ENCODE results near the gene FUT3.
"Not testable (repeated sequence)": the region's sequence is repeated elsewhere in the genome, so short reads cannot be mapped to it uniquely, and the experiment has no call there.

Gene FUT3

GRCh38 chr19:5851302-5851701 is at the start of gene FUT3:
FUT3 (minus strand) TSS chr19:5851449.
- no peak for DNase-seq (ENCODE audit: low spot score)

- no peak for DNase-seq (ENCODE audit: low spot score)
Observed at GRCh38 chr19:5900976-5901375, 49.7 kb upstream of the FUT3 start.

GRCh38 chr19:5899728-5900526 is 48.7 kb upstream of the FUT3 start:
- DNase-seq (ENCODE audit: low spot score): no peak

- DNase-seq (ENCODE audit: low spot score): no peak
Observed at GRCh38 chr19:5897189-5897969, 46.1 kb upstream of the FUT3 start.

- DNase-seq (ENCODE audit: low spot score): no peak
Observed at GRCh38 chr19:5896365-5897076, 45.3 kb upstream of the FUT3 start.

GRCh38 chr19:5895890-5896289 is 44.6 kb upstream of the FUT3 start:
- no peak for DNase-seq (ENCODE audit: low spot score)

GRCh38 chr19:5895409-5895808 is 44.2 kb upstream of the FUT3 start:
- no peak for DNase-seq (ENCODE audit: low spot score)

- no peak for DNase-seq (ENCODE audit: low spot score)
Observed at GRCh38 chr19:5894704-5895349, 43.6 kb upstream of the FUT3 start.

- no peak for DNase-seq (ENCODE audit: low spot score)
Observed at GRCh38 chr19:5893907-5894703, 42.9 kb upstream of the FUT3 start.

GRCh38 chr19:5893296-5893903 is 42.2 kb upstream of the FUT3 start:
- no peak for DNase-seq (ENCODE audit: low spot score)

GRCh38 chr19:5892772-5893275 is 41.6 kb upstream of the FUT3 start:
- no peak for DNase-seq (ENCODE audit: low spot score)

- DNase-seq (ENCODE audit: low spot score): no peak
Observed at GRCh38 chr19:5891938-5892771, 40.9 kb upstream of the FUT3 start.

- no peak for DNase-seq (ENCODE audit: low spot score)
Observed at GRCh38 chr19:5891572-5891937, 40.3 kb upstream of the FUT3 start.

GRCh38 chr19:5890099-5890498 is 38.9 kb upstream of the FUT3 start:
- DNase-seq (ENCODE audit: low spot score): no peak

GRCh38 chr19:5889288-5889971 is 38.2 kb upstream of the FUT3 start:
- DNase-seq (ENCODE audit: low spot score): no peak

GRCh38 chr19:5884065-5884811 is 33.0 kb upstream of the FUT3 start:
- not testable (repeated sequence) for DNase-seq (ENCODE audit: low spot score)

GRCh38 chr19:5883157-5883873 is 32.1 kb upstream of the FUT3 start:
- not testable (repeated sequence) for DNase-seq (ENCODE audit: low spot score)
